CD4-positive, CD25-positive, alpha-beta regulatory T cell (primary cell): ENCODE data around the gene CLCN3. TPM values are rescaled to one million over a fixed set of nuclear protein-coding genes. Genes with fewer than 3 reads are reported as not detected.
"Not testable (repeated sequence)": the region's sequence is repeated elsewhere in the genome, so short reads cannot be mapped to it uniquely, and the experiment has no call there.

Experiments
- ATAC-seq, 2 donors: fragments of 150-1000 bp; cut with Tn5 transposase; one replicate each; pipeline ENCODE4 v1.10.0; 2021; ENCODE audit warnings: low read depth in 2 of 2, moderate number of reproducible peaks in 2 of 2, moderate library complexity in 1 of 2
- DNase-seq, 3 donors: peaks; one replicate each; pipeline versions ENCODE4 v3.0.0 to v3.0.0-alpha.2; 2012 to 2022; ENCODE audit warnings: mixed read lengths in 1 of 3
- H3K27ac ChIP-seq: one replicate; pipeline ENCODE4 v1.7.0; 2013; ENCODE audit warnings: mild to moderate bottlenecking, low read length; ENCODE audit not compliant: insufficient read depth, poor library complexity, severe bottlenecking
- H3K27me3 ChIP-seq: one replicate; pipeline ENCODE4 v1.7.0; 2013; ENCODE audit warnings: low read length; ENCODE audit not compliant: control insufficient read depth, insufficient read depth
- H3K36me3 ChIP-seq: one replicate; pipeline ENCODE4 v1.7.0; 2013; ENCODE audit warnings: mild to moderate bottlenecking, low read length, moderate library complexity; ENCODE audit not compliant: control insufficient read depth, insufficient read depth
- H3K4me1 ChIP-seq: 2 replicates; pipeline ENCODE4 v1.7.0; 2013; ENCODE audit warnings: mild to moderate bottlenecking, low read length; ENCODE audit not compliant: insufficient read depth, control insufficient read depth, poor library complexity, severe bottlenecking
- H3K4me3 ChIP-seq: one replicate; pipeline ENCODE4 v1.7.0; 2013; ENCODE audit warnings: low read depth, mild to moderate bottlenecking, low read length, moderate library complexity
- H3K9me3 ChIP-seq, 2 experiments: 1 replicate in 1 of 2; 2 replicates in 1 of 2; pipeline ENCODE4 v1.7.0; 2013; ENCODE audit warnings: low read length in 2 of 2, mild to moderate bottlenecking in 1 of 2, moderate library complexity in 1 of 2; ENCODE audit not compliant: control insufficient read depth in 2 of 2
- H3K27ac Mint-ChIP-seq, 3 donors: one replicate each; pipeline ENCODE4 v1.8.0; 2020 to 2022; ENCODE audit warnings: mild to moderate bottlenecking in 3 of 3, mixed read lengths in 3 of 3, moderate library complexity in 2 of 3
- H3K27me3 Mint-ChIP-seq: one replicate; pipeline ENCODE4 v1.8.0; 2022; ENCODE audit warnings: mild to moderate bottlenecking, mixed read lengths
- H3K36me3 Mint-ChIP-seq: one replicate; pipeline ENCODE4 v1.8.0; 2020; ENCODE audit warnings: mixed read lengths
- H3K4me1 Mint-ChIP-seq, 4 donors: one replicate each; pipeline ENCODE4 v1.8.0; 2020 to 2022; ENCODE audit warnings: mixed read lengths in 4 of 4, mild to moderate bottlenecking in 1 of 4
- H3K4me3 Mint-ChIP-seq, 4 donors: one replicate each; pipeline ENCODE4 v1.8.0; 2020 to 2022; ENCODE audit warnings: mild to moderate bottlenecking in 4 of 4, mixed read lengths in 4 of 4, moderate library complexity in 3 of 4
- H3K9me3 Mint-ChIP-seq, 7 donors: one replicate each; pipeline ENCODE4 v1.8.0; 2020 to 2022; ENCODE audit warnings: mixed read lengths in 7 of 7, mild to moderate bottlenecking in 3 of 7, moderate library complexity in 2 of 7
- polyA plus RNA-seq, 4 donors: library from polyadenylated mRNA; unstranded; fragments of 300-500 nt; fragmentation: Illumina TruSeq; gene quantifications; one replicate each; pipeline ENCODE4 v1.2.3, GENCODE V29; 2021
- total RNA-seq: library from RNA; stranded (reverse); gene quantifications from one replicate; pipeline ENCODE4 v1.2.3, GENCODE V29; 2022

The CLCN3 gene
- total and polyA plus RNA-seq, 5 donors from 2014 or later, result 6.3 to 17.0 (median 9.8) TPM

- peaks cover 4% of the 10 kb centered on the region for H3K4me1 ChIP-seq
- no peaks in the 10 kb centered on the region for H3K36me3 Mint-ChIP-seq
- H3K9me3 ChIP-seq, result no peaks in the 10 kb centered on the region
- ATAC-seq, result no peak
- peaks cover 0 to 3% (median under 1%) of the 10 kb centered on the region in 4 donors for H3K4me1 Mint-ChIP-seq
- no peak overlapping the region for H3K27ac Mint-ChIP-seq
- H3K27me3 Mint-ChIP-seq, result peaks cover 42% of the 10 kb centered on the region
- H3K9me3 Mint-ChIP-seq, result peaks cover 0 to 4% (median 0%) of the 10 kb centered on the region in 7 donors
- no peaks in the 10 kb centered on the region for H3K36me3 ChIP-seq
- no peak overlapping the region for H3K4me3 ChIP-seq
- H3K27me3 ChIP-seq, result peaks cover 9% of the 10 kb centered on the region
- DNase-seq, result no peak
- H3K27ac ChIP-seq, result no peak overlapping the region
- no peak overlapping the region for H3K4me3 Mint-ChIP-seq
Observed at GRCh38 chr4:169770416-169770815, 150.0 kb downstream of the CLCN3 start.

DNA sequence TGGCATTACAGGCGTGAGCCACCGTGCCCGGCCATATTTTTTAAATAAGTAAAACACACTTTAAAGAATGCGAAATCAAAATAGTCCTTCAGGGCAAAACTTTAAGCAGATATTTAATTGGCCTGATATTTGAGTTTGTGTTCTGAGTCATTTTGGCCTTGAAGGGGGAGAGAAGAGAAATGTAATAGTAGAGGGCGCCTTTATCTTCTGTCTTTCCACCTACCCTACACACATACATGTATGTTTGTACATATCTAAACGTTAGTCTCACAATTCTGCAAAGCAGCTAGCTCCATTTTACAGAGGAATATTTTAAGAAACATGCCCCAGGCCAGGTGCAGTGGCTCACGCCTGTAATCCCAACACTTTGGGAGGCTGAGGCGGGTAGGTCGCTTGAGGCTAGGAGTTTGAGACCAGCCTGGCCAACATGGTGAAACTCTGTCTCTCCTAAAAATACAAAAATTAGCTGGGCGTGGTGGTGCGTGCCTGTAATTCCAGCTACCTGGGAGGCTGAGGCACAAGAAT is 151.2 kb downstream of the CLCN3 start:
- H3K9me3 Mint-ChIP-seq, H3K9me3 ChIP-seq, H3K36me3 Mint-ChIP-seq, H3K4me3 ChIP-seq, H3K27ac ChIP-seq, DNase-seq, H3K4me1 ChIP-seq, ATAC-seq, H3K36me3 ChIP-seq, H3K4me1 Mint-ChIP-seq, H3K27me3 ChIP-seq, H3K4me3 Mint-ChIP-seq: not testable (repeated sequence)
- Mint-ChIP-seq H3K27me3 (peaks cover 44% of the 10 kb centered on the region), H3K27ac (peak overlapping the region in 1 of 3 donors; percentile 23)

Other genes starting within 250 kb of the CLCN3 start
- 22.9 TPM for gene NEK1, start 8.0 kb upstream of the CLCN3 start, total RNA-seq
- 10 to 100 TPM in 2 of 4 donors, 1 to 10 TPM in 2; 7.7 to 11.0 (median 9.9) TPM for gene NEK1, start 8.0 kb upstream of the CLCN3 start, polyA plus RNA-seq
- gene HPF1, start 137.4 kb downstream of the CLCN3 start, total RNA-seq, result 12.7 TPM
- 10 to 100 TPM; 30.4 to 55.5 (median 44.4) TPM for gene HPF1, start 137.4 kb downstream of the CLCN3 start, polyA plus RNA-seq